OCI-LY7 (cell line): ENCODE results near the gene SFPQ.

Source experiments
- EZH2phosphoT487 ChIP-seq: fragments of 200-600 bp; sonication (generic); IDR thresholded peaks from 2 replicates; pipeline ENCODE4 v1.6.1; 2018; ENCODE audit warnings: low read depth, borderline replicate concordance, mild to moderate bottlenecking, mixed run types, antibody characterized with exemption, low read length, moderate library complexity, mixed read lengths
- TF ChIP-seq, protein P1 (sequence below): fragments of 200-600 bp; sonication (generic); conservative IDR thresholded peaks from 2 replicates; pipeline ENCODE4 v1.5.1; 2014; ENCODE audit warnings: mild to moderate bottlenecking, antibody characterized with exemption, low read length, moderate library complexity, mixed read lengths

DNA sequence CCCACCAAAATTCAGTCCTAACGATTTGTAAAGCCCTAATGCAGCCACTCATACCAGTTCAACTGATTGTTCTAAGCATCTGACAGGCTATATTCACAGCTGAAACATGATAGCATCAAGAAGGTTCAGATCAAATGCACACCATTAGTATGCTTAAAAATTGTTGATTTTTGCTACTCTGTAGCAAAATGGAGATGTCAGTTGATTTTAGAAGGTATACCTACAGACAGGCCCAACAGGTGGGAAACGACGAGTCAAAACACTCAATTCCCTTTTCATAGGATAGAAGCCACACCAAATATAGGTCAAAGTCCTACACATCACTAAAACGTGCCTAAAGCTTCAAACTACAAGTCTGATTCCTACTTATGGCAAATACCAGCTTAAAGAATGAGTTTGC is 6.7 kb downstream of the SFPQ start:
- TF ChIP-seq, protein P1, sequence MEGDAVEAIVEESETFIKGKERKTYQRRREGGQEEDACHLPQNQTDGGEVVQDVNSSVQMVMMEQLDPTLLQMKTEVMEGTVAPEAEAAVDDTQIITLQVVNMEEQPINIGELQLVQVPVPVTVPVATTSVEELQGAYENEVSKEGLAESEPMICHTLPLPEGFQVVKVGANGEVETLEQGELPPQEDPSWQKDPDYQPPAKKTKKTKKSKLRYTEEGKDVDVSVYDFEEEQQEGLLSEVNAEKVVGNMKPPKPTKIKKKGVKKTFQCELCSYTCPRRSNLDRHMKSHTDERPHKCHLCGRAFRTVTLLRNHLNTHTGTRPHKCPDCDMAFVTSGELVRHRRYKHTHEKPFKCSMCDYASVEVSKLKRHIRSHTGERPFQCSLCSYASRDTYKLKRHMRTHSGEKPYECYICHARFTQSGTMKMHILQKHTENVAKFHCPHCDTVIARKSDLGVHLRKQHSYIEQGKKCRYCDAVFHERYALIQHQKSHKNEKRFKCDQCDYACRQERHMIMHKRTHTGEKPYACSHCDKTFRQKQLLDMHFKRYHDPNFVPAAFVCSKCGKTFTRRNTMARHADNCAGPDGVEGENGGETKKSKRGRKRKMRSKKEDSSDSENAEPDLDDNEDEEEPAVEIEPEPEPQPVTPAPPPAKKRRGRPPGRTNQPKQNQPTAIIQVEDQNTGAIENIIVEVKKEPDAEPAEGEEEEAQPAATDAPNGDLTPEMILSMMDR: no peak
- TF ChIP-seq EZH2phosphoT487: no peak
